NCI-H2107 treated with DMSO at 0.1 percent for 48 hours (cell line): Measurements from ENCODE around the gene SNAP29.
"Not testable (repeated sequence)": the region's sequence is repeated elsewhere in the genome, so short reads cannot be mapped to it uniquely, and the experiment has no call there.

Experiments used
- DNase-seq: peaks from one replicate; lab custom pipeline; 2025; ENCODE audit not compliant: unreplicated experiment; lab: John Stamatoyannopoulos, UW

The SNAP29 gene

DNA sequence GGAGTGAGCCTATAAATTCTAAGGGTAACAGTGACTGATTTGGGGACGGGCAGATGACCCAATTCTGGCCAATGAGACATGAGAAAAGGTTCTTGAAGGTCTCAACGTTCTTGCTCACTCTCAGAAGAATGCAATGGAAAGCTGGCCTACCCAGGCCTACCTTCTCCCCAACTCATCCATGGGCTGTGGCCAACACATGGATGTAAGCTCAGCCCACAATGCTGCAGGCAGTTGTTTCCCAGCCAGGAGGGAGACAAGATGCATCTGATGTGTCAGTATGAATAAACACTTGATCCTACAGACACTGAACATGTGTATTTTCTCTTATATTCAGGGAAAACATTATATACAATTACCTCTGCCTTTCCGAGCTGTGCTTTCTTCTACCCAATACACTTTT, 24.6 kb upstream of the SNAP29 start:
- DNase-seq, result no peak

DNA sequence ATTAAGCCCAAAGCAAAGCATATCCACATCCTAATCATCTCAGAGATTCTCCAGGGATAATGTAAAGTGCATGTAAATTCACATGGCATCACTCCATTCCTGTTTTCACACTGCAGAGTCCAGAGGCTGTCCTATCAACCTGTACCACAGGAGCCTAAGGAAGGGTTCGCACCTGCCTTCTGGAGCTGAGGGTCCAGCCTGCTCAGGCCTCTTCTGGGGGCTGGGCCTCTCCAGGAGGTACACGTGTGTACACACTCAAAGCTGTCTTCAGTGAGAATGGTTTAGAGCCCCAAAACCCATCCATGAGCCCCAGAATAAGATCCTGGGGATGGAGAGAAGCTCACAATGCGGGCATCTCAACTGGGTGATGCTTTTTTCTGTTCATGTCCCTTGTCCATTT, 24.1 kb upstream of the SNAP29 start:
- no peak for DNase-seq

DNA sequence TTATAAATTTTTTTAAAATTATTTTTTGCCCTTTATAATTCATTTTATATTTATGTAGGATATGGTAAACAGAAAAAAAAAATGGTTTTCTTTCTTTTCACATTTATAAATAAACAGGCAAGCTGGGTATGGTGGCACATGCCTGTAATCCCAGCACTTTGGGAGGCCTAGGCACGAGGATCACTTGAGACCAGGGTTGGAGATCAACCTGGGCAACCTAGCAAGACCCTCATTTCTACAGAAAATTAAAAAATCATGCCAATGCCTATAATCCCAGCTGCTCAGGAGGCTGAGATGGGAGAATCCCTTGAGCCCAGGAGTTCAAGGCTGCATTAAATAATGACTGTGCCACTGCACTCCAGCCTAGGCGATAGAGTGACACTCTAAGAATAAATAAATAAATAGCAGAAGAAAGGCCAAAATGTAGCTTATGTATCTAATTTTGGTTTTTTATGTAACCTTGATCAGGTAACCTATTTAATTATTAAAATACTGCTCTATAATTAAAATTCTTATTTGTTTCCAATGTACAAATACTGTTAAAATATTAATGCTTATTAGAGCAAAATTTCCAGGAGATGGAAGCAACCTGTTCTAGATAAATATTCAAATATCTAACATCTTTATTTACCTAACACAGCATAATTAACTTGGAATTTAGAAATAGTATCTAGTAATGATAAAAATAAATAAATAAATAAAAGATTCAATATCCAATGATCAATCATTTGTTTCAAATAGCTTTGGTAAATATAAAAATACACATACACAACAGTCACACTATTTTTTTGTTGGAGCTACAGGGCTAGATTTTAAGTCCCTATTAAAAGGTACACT, 21.6 kb upstream of the SNAP29 start:
- no peak for DNase-seq

DNA sequence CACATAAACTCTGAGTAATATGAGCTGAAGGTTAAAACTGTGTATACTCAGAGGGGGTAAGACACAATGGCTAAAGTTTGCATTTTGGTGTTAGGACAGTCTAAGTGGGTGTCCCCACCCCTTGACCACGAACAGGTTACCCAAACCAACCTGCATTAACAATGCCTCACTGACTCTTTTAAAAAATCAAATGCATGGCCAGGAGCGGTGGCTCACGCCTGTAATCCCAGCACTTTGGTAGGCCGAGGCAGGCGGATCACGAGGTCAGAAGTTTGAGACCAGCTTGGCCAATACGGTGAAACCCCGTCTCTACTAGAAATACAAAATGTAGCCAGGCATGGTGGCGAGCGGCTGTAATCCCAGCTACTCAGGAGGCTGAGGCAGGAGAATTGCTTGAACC, 19.5 kb upstream of the SNAP29 start:
- DNase-seq, result not testable (repeated sequence)

DNA sequence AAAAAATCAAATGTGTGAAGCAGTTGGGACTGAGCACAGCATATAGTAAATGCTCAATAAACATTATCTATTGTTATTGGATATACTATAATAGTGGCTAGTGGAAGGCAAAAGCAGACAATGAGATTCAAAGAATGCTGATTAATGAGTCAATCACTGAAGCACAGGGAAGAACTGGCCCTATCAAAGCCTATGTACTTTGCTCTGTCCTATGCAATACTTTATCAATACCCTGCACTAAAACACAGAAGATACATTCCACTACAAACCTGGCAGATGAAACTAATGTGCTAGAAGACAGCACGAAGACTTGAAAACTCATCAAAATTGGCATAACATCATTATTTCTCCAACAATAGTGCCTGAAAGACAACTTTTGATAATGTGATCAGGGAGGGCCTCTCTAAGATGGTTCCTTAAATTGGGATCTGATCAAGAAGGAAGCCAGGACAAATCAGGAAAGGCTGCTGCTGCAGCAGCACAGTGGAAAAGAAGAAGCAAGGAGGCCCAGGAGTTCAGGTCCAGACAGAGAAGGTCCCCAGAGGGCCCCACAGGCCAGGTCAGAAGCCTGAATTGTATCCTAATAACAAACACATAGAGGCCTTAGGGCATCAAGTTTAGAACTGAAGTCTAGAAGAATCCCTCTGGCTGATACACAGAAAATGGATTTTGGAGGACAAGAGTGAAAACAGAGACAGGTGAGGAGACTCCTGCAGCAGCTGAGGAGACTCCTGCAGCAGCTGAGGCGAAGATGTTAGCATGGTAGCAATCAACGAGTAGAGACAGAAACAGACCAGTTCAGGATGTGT, 18.8 kb upstream of the SNAP29 start:
- no peak for DNase-seq

DNA sequence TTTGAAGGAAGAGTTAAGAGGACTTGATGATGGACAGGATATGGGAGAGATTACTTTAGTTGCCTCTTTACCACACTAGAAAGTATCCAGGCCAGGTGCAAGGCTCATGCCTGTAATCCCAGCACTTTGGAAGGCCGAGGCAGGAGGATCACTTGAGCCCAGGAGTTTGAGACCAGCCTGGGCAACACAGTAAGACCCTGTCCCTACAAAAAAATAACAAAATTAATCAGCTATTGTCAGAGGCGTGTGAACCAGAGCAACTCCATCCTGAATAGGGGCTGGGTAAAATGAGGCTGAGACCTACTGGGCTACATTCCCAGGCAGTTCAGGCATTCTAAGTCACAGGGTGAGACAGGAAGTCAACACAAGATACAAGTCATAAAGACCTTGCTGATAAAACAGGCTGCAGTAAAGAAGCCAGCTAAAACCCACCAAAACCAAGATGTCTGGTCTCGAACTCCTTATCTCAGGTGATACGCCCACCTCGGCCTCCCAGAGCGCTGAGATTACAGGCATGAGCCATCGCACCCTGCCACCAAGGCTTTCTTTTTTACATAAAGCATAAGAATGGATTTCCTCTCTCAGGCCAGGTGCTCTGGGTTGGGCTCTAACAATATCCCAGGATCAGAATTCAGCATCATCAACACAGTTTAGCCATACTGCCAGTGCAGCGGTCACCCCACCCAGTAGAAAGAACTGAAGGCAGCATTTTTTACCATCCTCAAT, 18.0 kb upstream of the SNAP29 start:
- DNase-seq, result no peak

DNA sequence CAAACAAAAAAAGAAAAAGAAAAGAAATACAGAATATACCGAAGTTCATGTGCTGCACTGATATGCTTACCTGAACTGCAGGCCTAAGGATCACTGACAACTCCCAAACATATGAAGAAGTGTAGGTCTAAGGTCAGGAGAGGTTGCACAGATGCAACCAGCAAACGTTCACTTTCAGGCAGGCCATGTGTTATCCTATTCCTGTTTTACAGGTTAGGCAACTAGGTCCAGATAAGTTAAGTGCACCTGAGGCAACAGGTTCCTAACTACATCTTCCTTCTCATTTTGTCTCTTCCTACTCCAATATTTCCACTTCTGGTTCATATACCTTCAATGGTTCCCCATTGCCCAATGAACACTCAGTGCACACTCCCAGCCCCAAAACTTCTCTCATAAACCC, 15.3 kb upstream of the SNAP29 start:
- DNase-seq, result no peak

DNA sequence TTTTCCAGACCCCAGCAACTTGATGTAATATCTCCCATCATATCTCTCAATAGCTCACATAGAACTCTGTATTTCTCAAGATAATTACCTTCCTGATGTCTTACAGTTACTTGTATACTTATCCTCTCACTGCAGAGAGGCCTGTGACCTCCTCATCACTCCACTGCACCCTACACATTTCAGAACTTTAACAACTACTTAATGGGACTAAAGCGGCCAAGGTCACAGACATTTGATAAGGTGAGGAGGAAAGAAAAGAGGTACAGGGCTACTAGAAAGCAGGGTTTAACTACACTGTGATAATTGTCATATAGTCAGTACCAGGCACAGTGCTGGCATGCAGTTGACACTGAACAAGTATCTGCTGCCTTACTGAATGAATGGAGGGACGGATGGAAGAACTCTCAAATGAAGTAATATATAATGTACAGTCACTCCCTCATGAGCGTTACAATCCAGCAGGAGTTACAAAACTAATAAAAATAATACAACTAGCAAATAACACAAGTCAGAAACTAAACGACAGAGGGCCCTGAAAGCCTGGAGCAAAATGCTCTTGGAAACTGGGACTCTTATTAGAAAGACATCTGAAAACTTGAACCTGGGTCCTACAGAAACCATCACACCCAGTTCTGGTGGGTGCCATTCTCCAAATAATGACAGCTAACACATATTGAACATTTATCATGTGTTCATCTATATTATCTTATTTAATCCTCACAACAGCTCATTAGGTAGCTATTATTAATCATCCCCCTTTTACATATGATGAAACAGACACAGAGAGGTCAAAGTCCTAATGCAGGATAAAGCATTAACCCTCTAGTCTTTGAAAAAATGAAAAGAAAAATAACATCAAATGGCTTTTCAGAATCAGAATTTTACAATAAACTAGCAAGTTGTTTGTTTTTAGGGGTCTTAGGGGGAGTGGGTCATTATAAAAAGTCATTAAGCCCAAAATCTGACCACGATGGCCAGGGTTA, 14.5 kb upstream of the SNAP29 start:
- DNase-seq, result no peak

DNA sequence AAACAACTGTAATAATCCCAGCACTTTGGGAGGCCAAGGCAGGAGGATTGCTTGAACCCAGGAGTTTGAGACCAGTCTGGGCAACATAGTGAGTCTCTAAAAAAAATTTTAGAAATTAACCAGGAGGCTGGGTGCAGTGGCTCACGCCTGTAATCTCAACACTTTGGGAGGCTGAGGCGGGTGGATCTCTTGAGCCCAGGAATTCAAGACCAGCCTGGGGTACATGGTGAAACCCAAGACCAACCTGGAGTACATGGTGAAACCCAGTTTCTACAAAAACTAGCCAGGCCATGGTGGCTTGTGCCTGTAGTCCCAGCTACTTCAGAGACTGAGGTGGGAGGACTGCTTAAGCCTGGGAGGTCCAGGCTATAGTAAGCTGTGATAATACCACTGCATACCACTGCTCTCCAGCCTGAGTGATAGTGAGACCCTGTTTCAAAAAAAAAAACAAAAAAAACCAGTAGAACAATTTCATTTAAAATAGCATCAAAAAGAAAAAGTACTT, 11.4 kb upstream of the SNAP29 start:
- DNase-seq, result no peak

DNA sequence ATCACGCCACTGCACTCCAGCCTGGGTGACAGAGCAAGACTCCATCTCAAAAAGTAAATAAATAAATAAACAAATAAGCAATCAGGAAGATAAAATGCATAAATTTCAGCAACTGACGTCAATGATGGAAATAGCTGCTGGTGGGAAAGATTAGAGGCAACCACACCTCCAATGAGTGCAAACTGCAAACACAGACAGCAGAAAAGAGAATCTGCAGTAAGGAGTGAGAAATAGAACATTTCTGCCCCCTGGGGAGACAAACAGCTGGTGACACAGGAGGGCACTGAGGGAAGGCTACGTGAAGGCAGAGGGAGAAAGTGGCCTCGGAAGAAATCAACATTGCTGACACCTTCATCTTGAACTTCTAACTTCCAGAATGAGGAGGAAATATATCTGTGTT, 6.7 kb upstream of the SNAP29 start:
- no peak for DNase-seq

DNA sequence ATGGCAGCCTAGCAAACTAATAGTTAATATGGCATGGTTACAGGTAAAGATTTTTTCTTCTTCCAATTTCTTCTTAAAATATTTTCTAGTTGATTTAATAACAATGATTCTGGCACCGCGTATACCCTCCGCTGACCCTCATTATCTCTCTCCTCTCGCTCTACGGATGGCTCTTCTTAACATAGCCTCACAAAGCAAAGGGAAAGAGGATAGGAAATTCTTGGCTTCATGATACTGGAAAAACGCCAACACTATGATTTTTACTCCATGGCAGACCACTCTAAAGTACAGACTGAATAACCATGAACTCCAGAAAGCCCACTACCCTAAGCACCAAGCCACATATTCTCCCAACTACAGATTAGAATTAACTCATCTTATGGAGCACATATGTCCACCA, 6.3 kb upstream of the SNAP29 start:
- DNase-seq, result no peak

DNA sequence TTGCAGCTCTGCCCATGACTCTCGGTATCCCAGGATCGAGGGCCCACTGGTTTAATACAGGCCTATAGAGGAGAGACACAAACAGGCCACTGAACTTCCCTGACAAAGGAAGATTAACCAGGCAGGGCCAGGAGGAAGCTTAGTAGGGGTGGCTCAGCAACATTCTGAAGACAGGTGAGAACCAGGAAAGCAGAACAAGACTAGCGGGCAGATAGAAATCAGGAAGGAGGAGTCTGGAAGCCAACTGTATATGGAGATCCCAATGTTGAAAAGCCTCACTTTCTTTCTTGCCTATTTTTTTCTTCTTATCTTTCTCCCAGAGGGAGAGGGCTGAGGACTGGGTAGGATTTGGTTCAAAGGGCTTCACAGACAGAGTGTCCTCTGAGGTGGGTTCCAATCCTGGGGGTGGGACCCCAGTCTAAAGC, 5.6 kb upstream of the SNAP29 start:
- no peak for DNase-seq

DNA sequence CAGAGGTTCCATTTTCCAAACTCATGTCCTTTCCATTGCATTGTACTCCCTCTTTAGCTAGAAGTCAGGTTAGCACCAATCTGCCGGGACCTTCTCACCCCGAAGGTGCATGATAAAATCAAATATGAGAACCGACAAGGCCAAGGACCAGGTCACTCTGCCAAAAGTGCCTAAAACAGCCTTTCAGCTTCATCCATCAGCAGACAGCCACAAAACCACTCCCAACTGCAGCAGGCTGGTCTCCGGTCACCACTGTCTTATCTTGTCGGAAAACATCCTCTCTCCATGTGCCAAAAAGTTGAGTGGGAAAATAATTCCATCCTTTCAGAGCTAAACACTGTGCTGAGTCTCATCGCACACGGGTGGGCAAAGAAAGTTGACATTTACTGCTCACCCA, 1.6 kb upstream of the SNAP29 start:
- DNase-seq, result no peak

DNA sequence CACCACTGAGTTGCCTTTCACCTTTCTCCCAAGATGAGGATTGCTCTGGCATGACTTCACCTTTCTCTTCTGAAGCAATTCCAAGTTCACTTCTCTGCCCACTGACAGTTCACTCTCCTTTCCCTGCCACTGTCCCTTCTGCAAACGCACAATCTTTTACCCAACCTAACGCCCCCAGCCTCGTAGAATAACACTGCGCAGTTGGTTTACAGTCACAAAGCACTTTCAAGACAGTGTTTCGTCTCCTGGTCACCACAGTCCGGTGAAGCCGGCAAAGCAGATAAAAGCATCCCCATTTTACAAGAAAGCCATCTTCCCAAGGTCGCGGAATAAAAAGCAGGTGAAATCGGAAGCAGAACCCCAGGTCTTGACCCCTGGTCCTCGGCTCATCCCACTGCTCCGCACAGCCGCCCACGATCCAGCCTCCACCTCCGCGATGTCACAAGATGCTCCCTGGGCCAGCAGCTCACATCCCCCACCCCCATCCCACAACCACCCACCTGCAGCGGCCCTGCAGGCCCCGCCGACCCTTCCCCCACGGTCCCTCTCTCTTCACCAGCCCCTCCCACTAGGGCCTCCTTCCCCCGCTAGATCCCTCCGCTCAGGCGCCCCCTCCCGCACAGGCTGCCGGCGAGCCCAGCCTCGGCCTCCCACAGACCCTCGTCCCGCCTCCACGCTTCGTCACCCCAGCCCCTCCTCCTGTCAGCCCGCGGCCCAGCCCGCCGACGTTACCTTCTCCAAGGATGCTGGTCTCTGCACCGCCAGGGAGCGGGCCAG, 781 bp upstream of the SNAP29 start:
- DNase-seq, result no peak

DNA sequence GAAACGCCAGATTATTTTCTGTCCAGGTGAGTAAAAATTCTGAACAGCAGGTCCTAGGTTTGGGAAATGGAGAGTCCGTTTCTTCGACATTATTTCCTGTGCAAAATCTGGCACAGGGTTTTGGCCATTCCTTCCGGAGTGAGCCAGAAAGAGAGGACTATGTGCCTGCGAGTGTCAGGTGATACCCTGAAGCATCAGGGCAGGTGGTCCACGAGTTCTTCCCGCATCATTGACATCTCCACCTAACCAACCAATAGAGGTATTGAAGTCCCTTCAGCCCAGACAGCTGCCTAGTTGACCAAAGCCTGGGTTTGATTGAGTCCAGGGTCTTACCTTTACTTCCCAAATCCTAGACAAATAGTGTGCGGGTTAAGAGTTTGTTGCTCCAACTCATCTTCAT, 808 bp downstream of the SNAP29 start:
- no peak for DNase-seq

DNA sequence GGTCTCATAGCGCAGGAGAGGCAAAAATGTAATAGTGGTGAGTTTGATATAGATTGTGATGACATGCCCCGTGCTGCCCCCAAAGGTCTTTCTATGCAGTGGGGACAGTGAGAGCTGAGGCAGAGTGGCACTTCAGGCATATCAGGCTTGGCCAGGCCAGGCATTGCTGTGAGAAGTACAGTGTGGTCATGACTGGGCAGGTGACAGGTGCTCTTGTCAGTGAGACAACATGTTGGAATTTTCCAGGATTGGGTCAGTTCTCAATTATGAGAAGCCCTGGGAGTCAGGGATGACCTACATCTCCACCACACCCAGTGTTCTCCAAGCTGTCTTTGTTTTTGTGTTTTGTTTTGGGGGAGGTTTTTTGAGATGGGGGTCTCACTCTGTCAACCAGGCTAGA, 3.7 kb downstream of the SNAP29 start:
- DNase-seq, result no peak

DNA sequence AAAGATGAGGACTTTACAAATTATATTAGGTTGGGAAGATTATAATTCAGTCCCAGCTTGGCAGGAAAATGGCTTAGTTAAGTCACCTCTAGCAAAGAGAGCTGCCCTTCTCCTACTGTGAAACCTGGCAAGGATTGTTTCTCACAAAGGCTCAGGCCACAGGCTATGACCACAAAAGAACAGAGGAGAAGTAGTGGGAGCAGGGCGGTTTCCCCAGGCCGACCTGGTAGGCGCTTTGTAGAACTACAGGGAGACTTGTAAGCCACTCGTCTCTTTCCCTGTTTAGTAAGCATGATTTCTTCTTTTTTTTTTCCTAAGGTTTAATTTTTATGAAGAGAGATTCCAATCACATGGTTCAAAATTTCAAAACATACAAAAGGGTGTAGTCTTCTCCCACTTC, 4.6 kb downstream of the SNAP29 start:
- no peak for DNase-seq

DNA sequence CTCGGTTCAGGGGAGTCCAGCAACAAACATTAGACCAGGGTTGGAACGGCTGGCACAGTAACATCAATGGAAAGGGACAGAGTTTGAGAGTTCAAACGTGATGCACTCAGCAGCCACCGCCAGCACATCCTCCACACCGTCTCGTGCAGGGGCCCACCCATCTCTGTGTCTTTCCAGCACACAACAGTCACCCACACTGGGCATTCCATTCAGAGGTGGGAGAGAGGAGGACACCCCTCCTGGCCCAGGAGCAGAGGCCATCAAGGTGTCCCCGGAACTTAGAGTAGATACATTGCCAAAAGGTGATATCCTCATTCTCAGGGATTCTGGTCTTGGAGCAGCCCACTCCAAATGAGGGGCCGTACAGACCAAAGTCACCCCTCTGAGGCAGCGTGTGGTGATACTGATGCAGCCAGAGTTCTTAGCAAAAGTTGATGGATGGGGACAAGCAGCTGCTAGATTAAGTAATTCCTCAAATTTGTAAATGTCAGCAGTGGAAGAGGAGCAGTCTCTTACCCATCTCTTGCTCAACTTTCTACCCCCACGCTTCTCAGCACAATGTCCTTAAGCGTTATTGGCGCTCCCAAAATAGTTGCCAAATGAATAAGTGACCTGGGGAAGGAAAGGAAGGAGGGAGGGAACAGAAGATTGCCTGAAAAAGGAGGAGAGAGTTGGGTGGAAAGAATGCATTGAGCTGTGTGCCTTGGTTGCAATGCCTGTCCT, 5.5 kb downstream of the SNAP29 start:
- DNase-seq, result no peak

DNA sequence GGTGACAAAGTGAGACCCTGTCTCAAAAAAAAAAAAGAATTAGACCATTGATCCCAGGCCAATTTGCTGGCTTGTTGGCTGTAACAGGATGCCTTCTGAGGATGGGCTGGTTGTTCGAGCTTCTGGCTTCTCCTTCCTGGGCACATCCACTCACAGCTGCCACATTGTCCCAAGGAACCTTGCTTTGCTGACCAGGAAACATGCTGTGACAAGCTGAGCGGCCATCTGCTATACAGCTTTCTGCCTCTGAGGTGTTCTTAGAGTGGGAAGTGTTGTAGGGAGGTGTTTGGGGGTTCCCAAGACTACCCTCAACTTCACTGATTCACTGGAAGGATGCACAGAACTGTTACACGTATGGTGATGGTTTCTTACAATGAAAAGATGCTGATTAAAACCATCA, 6.5 kb downstream of the SNAP29 start:
- no peak for DNase-seq
